HepG2 (cell line): ENCODE measurements around the gene DHX16. TPM values are rescaled to one million over a fixed set of nuclear protein-coding genes. Genes with fewer than 3 reads are reported as not detected.

Experiments
- ATAC-seq: fragments of 200-7000 bp; cut with Tn5 transposase; 3 replicates; pipeline ENCODE4 v1.9.1; 2020; ENCODE audit warnings: mild to moderate bottlenecking, moderate library complexity
- BruUV-seq: library from RNA; stranded (reverse); fragments of 400-500 nt; replicated peaks from 2 replicates; lab custom pipeline; 2021; lab: Mats Ljungman, UMichigan
- CTCF ChIA-PET: fragments of 300-600 bp; formaldehyde crosslinking; extraction: SDS; loops from one replicate; lab custom pipeline; 2021; ENCODE audit warnings: low total read pairs, inconsistent platforms, low intra/inter-chr PET ratio; lab: Yijun Ruan, JAX
- POLR2A ChIA-PET: fragments of 350-600 bp; sonication (Branson Sonifier 250); formaldehyde crosslinking; loops from one replicate; lab custom pipeline; 2020; ENCODE audit warnings: antibody characterized with exemption, inconsistent platforms; lab: Yijun Ruan, JAX
- DNase-seq: peaks from one replicate; pipeline ENCODE4 v3.0.0-alpha.2; 2015; ENCODE audit warnings: low spot score
- FAIRE-seq: peaks from 3 replicates; lab custom pipeline; 2011; peaks lifted over from hg19 to GRCh38; lab: Jason Lieb, UNC
- H2AFZ ChIP-seq: one replicate; pipeline ENCODE4 v1.6.1; 2011; ENCODE audit warnings: low read length, inconsistent platforms
- H3K27ac ChIP-seq: fragments of 300-600 bp; 3 replicates; pipeline ENCODE4 v1.8.0; 2011; ENCODE audit warnings: mixed run types, mild to moderate bottlenecking, mixed read lengths, low read length, inconsistent platforms; ENCODE audit not compliant: insufficient read depth; ENCODE audit errors: extremely low read length
- H3K27me3 ChIP-seq, 2 experiments: fragments of 200-600 bp in 1 of 2; 2 replicates in 1 of 2; 3 replicates in 1 of 2; pipeline versions ENCODE4 v1.6.0 to v1.8.0; 2011; ENCODE audit warnings: low read length in 2 of 2, mild to moderate bottlenecking in 2 of 2, moderate library complexity in 2 of 2, inconsistent platforms in 1 of 2; ENCODE audit not compliant: insufficient read depth in 2 of 2, control insufficient read depth in 1 of 2
- H3K36me3 ChIP-seq, 2 experiments: fragments of 200-600 bp in 1 of 2; replicated peaks in 1 of 2; 2 replicates in 1 of 2; 3 replicates in 1 of 2; pipeline versions ENCODE4 v1.5.1 to v1.8.0; 2011; ENCODE audit warnings: low read length in 2 of 2, inconsistent platforms in 1 of 2; ENCODE audit not compliant: insufficient read depth in 2 of 2, control insufficient read depth in 1 of 2
- H3K4me1 ChIP-seq: 2 replicates; pipeline ENCODE4 v1.5.1; 2012; ENCODE audit warnings: low read length, inconsistent platforms; ENCODE audit not compliant: insufficient read depth
- H3K4me2 ChIP-seq: 2 replicates; pipeline ENCODE4 v1.6.0; 2011; ENCODE audit warnings: low read depth, low read length, inconsistent platforms
- H3K4me3 ChIP-seq, 3 experiments: fragments of 200-600 bp in 1 of 3; sonication (generic), shearing (Covaris generic) in 1 of 3; replicated peaks in 1 of 3; 2 replicates each; pipeline ENCODE4 v1.5.1; 2011 to 2016; ENCODE audit warnings: low read length in 3 of 3, inconsistent platforms in 2 of 3, low read depth in 2 of 3, mild to moderate bottlenecking in 2 of 3, control low read depth in 1 of 3, mixed read lengths in 1 of 3; ENCODE audit not compliant: insufficient read depth in 1 of 3
- H3K79me2 ChIP-seq: one replicate; pipeline ENCODE4 v1.6.1; 2011; ENCODE audit warnings: low read length, inconsistent platforms; ENCODE audit not compliant: insufficient read depth
- H3K9ac ChIP-seq: 2 replicates; pipeline ENCODE4 v1.6.0; 2011; ENCODE audit warnings: mild to moderate bottlenecking, low read depth, low read length, inconsistent platforms; ENCODE audit not compliant: insufficient read depth
- H3K9me3 ChIP-seq: 2 replicates; pipeline ENCODE4 v1.5.1; 2012; ENCODE audit warnings: mild to moderate bottlenecking, low read length
- H4K20me1 ChIP-seq: 2 replicates; pipeline ENCODE4 v1.6.0; 2011; ENCODE audit warnings: inconsistent platforms, mild to moderate bottlenecking, low read length, moderate library complexity; ENCODE audit not compliant: insufficient read depth
- CENPX ChIP-seq: sonication (generic); formaldehyde crosslinking; IDR thresholded peaks from 2 replicates; pipeline ENCODE4 v1.9.0; 2021; ENCODE audit warnings: mild to moderate bottlenecking, missing genetic modification reagents, moderate library complexity
- CREB1 ChIP-seq, 2 experiments: fragments of 450-650 bp in 1 of 2; IDR thresholded peaks; 2 replicates each; pipeline ENCODE4 v1.6.1; 2016 to 2017; ENCODE audit warnings: control low read depth in 1 of 2, mild to moderate bottlenecking in 1 of 2, missing compliant biosample characterization in 1 of 2, missing genetic modification characterization in 1 of 2
- FOXP1 ChIP-seq, 2 experiments: fragments of 450-650 bp in 1 of 2; IDR thresholded peaks; 2 replicates each; pipeline ENCODE4 v1.6.1; 2017 to 2018; ENCODE audit warnings: antibody characterized with exemption in 1 of 2
- JUN ChIP-seq: sonication (generic); formaldehyde crosslinking; IDR thresholded peaks from 2 replicates; pipeline ENCODE4 v1.4.0; 2020; ENCODE audit warnings: mild to moderate bottlenecking, missing genetic modification reagents
- NCOA2 ChIP-seq: sonication (generic); formaldehyde crosslinking; IDR thresholded peaks from 2 replicates; pipeline ENCODE4 v1.8.0; 2022; ENCODE audit warnings: inconsistent platforms
- NCOA5 ChIP-seq: sonication (generic); formaldehyde crosslinking; IDR thresholded peaks from 2 replicates; pipeline ENCODE4 v1.4.0; 2020; ENCODE audit warnings: missing genetic modification reagents
- NR2F2 ChIP-seq: IDR thresholded peaks from 2 replicates; pipeline ENCODE4 v1.6.1; 2012; ENCODE audit warnings: low read depth, inconsistent platforms, borderline replicate concordance
- POGZ ChIP-seq: sonication (generic); formaldehyde crosslinking; IDR thresholded peaks from 2 replicates; pipeline ENCODE4 v1.4.0; 2020; ENCODE audit warnings: mild to moderate bottlenecking, missing genetic modification reagents
- ZBED4 ChIP-seq: sonication (generic); formaldehyde crosslinking; IDR thresholded peaks from 2 replicates; pipeline ENCODE4 v1.4.0; 2020; ENCODE audit warnings: missing genetic modification reagents, borderline replicate concordance
- ZNF275 ChIP-seq: sonication (generic); formaldehyde crosslinking; IDR thresholded peaks from 2 replicates; pipeline ENCODE4 v1.8.0; 2022; ENCODE audit warnings: missing genetic modification reagents, mild to moderate bottlenecking, inconsistent platforms, borderline replicate concordance
- ZNF280D ChIP-seq: sonication (generic); formaldehyde crosslinking; IDR thresholded peaks from 2 replicates; pipeline ENCODE4 v1.5.1; 2020; ENCODE audit warnings: mild to moderate bottlenecking, missing genetic modification reagents
- ZNF337 ChIP-seq: sonication (generic); formaldehyde crosslinking; IDR thresholded peaks from 2 replicates; pipeline ENCODE4 v1.5.1; 2020; ENCODE audit warnings: missing genetic modification reagents, low read depth, mild to moderate bottlenecking, borderline replicate concordance
- ZNF678 ChIP-seq: sonication (generic); formaldehyde crosslinking; IDR thresholded peaks from 2 replicates; pipeline ENCODE4 v1.4.0; 2020; ENCODE audit warnings: mild to moderate bottlenecking, missing genetic modification reagents
- ZNF709 ChIP-seq: sonication (generic); formaldehyde crosslinking; IDR thresholded peaks from 2 replicates; pipeline ENCODE4 v1.5.0; 2020; ENCODE audit warnings: mild to moderate bottlenecking, missing genetic modification reagents
- ZNF777 ChIP-seq: sonication (generic); formaldehyde crosslinking; IDR thresholded peaks from 2 replicates; pipeline ENCODE4 v1.4.0; 2020; ENCODE audit warnings: missing genetic modification reagents
- WGBS: methylation state at CpG from one replicate; pipeline ENCODE4 v1.1.6; 2017; ENCODE audit warnings: low lambda C conversion rate; 5-methylcytosine and 5-hydroxymethylcytosine counted together
- in situ Hi-C: cut with HindIII; loops from 2 replicates; pipeline ENCODE4 v1.10.0; 2017; ENCODE audit warnings: low pct_unique_long_range_greater_than_20kb; ENCODE audit not compliant: extremely low pct_ligation_motif_present
- intact Hi-C: fragments of 100-400 bp; cut with micrococcal nuclease; formaldehyde crosslinking; loops from one replicate; pipeline ENCODE4 v1.10.0; 2022; ENCODE audit not compliant: unreplicated experiment
- polyA plus RNA-seq, 8 experiments: library from polyadenylated mRNA; depleted of rRNA in 3 of 8; stranded (reverse) in 7 of 8; unstranded in 1 of 8; fragments of >200 nt; fragmentation: Illumina TruSeq in 4 of 8; extraction: Trizol in 4 of 8; gene quantifications; 2 replicates each; pipeline versions ENCODE4 v1.2.1 to v1.2.3, GENCODE V29; 2011 to 2016; ENCODE audit warnings: low read depth in 4 of 8, missing spikeins in 1 of 8, mixed read lengths in 1 of 8; ENCODE audit not compliant: insufficient read depth in 1 of 8
- total RNA-seq, 5 experiments: library from RNA; depleted of rRNA; stranded (reverse); fragments of >200 nt; fragmentation: Illumina TruSeq; extraction: Trizol; gene quantifications; 2 replicates each; pipeline ENCODE4 v1.2.3, GENCODE V29; 2016; ENCODE audit warnings: low read depth in 1 of 5

The DHX16 gene
- total and polyA plus RNA-seq, 2 of the 13 experiments (the other 11 are each of a cell fraction or from before 2014, with no cell fraction given): 57.0 to 58.5 TPM

GRCh38 chr6:30656513-30656912 lies 16.3 kb downstream of the DHX16 start (continued):
- TF ChIP-seq FOXP1 (IDR thresholded peaks at IDR 0.05) (no peak), FOXP1 (CRISPR knock-in tag; IDR thresholded peaks at IDR 0.05) (no peak)

GRCh38 chr6:30655743-30656094 lies 17.1 kb downstream of the DHX16 start:
- no peak for ATAC-seq
- Histone ChIP-seq H3K9ac (no peak overlapping the region), H3K27ac (peak overlapping the region; percentile 80), H3K9me3 (no peaks in the 10 kb centered on the region), H3K4me1 (peaks cover 53% of the 10 kb centered on the region), H4K20me1 (no peaks in the 10 kb centered on the region), H3K36me3 (peaks cover 32 to 76% of the 10 kb centered on the region in 2 experiments), H3K4me3 (no peak overlapping the region), H2AFZ (no peak overlapping the region), H3K27me3 (no peaks in the 10 kb centered on the region), H3K4me2 (peak overlapping the region; percentile 61), H3K79me2 (no peaks in the 10 kb centered on the region)
- BruUV-seq: no TSS peak
- POLR2A ChIA-PET: interaction anchor here (0.8 to 4.8 kb wide), 11 partner anchors 8 to 42 kb away, joined by 3 to 36 read pairs (median 5); partner anchors contain the start of genes ATAT1, C6orf136, DHX16 and MRPS18B
- FAIRE-seq: no peak
- intact Hi-C loops: loop anchor here (2.0 to 5.0 kb wide), 2 partner anchors 17 to 38 kb away; partner anchors contain the start of genes DHX16, MRPS18B and PPP1R10
- in situ Hi-C loops: no loop called here
- DNase-seq: no peak
- CTCF ChIA-PET: no interaction called here
- 93% methylated on average over 3 of the region's 3 CpGs for WGBS
- TF ChIP-seq ZNF280D (CRISPR knock-in tag): 0 out of 2 replicates have a peak, but pooled peaks have one; percentile 3
- no peak for TF ChIP-seq CENPX (CRISPR knock-in tag)
- no peak for TF ChIP-seq NCOA2 (CRISPR knock-in tag)
- TF ChIP-seq ZNF337: no peak
- peak; percentile 1; the same call in 1 of the 2 replicates for TF ChIP-seq POGZ (CRISPR knock-in tag)
- TF ChIP-seq ZNF275 (CRISPR knock-in tag): 0 out of 2 replicates have a peak, but pooled peaks have one; percentile 25
- 0 out of 2 replicates have a peak, but pooled peaks have one; percentile 8 for TF ChIP-seq ZNF777 (CRISPR knock-in tag)
- peak; percentile 15; the same call in 1 of the 2 replicates for TF ChIP-seq JUN (CRISPR knock-in tag)
- TF ChIP-seq NCOA5: no peak
- TF ChIP-seq ZNF678 (CRISPR knock-in tag): no peak
- TF ChIP-seq ZBED4 (CRISPR knock-in tag): no peak
- 0 out of 2 replicates have a peak, but pooled peaks have one; percentile 21 for TF ChIP-seq ZNF709
- no peak for TF ChIP-seq CREB1 (IDR thresholded peaks at IDR 0.05)
- peak; percentile 36; the same call in 1 of the 2 replicates for TF ChIP-seq CREB1 (CRISPR knock-in tag; IDR thresholded peaks at IDR 0.05)
- 0 out of 2 replicates have a peak, but pooled peaks have one; percentile 7 for TF ChIP-seq NR2F2
